Activated CD4-positive, alpha-beta memory T cell treated with anti-CD3 and anti-CD28 coated beads for 36 hours (primary cell): ENCODE measurements around the gene BTBD17. TPM values are rescaled to one million over a fixed set of nuclear protein-coding genes. Genes with fewer than 3 reads are reported as not detected.
"Not testable (repeated sequence)": the region's sequence is repeated elsewhere in the genome, so short reads cannot be mapped to it uniquely, and the experiment has no call there.

Source experiments
- CTCF ChIA-PET: fragments of 350-600 bp; sonication (Branson Sonifier 250); formaldehyde crosslinking; loops from one replicate; lab custom pipeline; 2021; ENCODE audit warnings: antibody characterized with exemption, inconsistent platforms; lab: Charles Lee
- POLR2A ChIA-PET: fragments of 350-600 bp; sonication (Branson Sonifier 250); formaldehyde crosslinking; loops from one replicate; lab custom pipeline; 2021; ENCODE audit warnings: antibody characterized with exemption; lab: Charles Lee
- DNase-seq: peaks from one replicate; pipeline ENCODE4 v3.0.0-alpha.2; 2020
- H3K27ac Mint-ChIP-seq: one replicate; pipeline ENCODE4 v1.8.0; 2021; ENCODE audit warnings: mixed read lengths
- H3K27me3 Mint-ChIP-seq: one replicate; pipeline ENCODE4 v1.8.0; 2021; ENCODE audit warnings: mixed read lengths
- H3K36me3 Mint-ChIP-seq: one replicate; pipeline ENCODE4 v1.8.0; 2021; ENCODE audit warnings: mixed read lengths
- H3K4me1 Mint-ChIP-seq: one replicate; pipeline ENCODE4 v1.8.0; 2021; ENCODE audit warnings: low read depth, mixed read lengths
- H3K4me3 Mint-ChIP-seq: one replicate; pipeline ENCODE4 v1.8.0; 2021; ENCODE audit warnings: mild to moderate bottlenecking, mixed read lengths
- H3K9me3 Mint-ChIP-seq: one replicate; pipeline ENCODE4 v1.8.0; 2021; ENCODE audit warnings: mixed read lengths
- intact Hi-C: fragments of 100-400 bp; cut with micrococcal nuclease; formaldehyde crosslinking; loops from one replicate; pipeline ENCODE4 v1.15.1; 2023
- total RNA-seq, 2 experiments: library from RNA; stranded (reverse); gene quantifications; one replicate each; pipeline ENCODE4 v1.2.3, GENCODE V29; 2021

The BTBD17 gene, protein sequence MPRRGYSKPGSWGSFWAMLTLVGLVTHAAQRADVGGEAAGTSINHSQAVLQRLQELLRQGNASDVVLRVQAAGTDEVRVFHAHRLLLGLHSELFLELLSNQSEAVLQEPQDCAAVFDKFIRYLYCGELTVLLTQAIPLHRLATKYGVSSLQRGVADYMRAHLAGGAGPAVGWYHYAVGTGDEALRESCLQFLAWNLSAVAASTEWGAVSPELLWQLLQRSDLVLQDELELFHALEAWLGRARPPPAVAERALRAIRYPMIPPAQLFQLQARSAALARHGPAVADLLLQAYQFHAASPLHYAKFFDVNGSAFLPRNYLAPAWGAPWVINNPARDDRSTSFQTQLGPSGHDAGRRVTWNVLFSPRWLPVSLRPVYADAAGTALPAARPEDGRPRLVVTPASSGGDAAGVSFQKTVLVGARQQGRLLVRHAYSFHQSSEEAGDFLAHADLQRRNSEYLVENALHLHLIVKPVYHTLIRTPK
- not detected for total RNA-seq

DNA sequence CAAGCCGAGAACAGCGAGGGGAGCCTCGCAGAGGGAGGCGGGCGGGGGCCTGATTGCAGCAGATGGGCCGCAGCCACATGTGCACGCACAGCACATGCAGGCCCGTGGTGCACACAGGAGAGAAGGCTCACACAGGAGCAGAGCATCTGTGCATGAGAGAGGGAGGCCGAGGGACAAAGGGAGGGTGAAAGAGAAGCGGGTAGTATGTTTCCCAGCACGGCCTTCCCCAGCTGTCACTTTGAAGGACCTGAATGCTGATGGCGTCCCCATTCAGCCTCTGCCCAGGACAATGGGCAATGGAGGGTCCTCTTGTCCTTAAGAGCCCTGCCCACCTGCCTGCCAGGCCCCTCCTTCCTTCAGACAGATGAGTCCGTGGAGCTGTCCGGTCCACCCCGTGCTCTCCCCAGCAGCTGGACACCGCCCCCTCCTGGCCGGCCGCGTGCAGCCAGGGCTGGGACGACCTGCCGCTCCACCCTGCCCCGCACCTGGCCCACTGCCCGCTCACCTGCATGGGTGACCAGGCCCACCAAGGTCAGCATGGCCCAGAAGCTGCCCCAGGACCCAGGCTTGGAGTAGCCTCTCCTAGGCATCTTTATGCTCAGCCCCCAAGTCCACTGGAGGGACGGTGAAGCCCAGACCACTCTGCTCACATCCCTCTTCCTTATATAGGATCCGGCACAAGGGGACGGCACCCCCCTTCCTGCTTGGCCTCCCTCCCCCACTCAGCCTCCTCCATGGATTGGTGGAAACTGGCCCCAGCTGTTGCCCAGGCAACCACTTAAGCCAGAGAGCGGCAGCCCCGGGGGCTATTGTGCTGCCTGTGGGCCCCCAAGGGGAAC lies at the start of gene BTBD17:
BTBD17 (minus strand) TSS at position 639 of the 839 bp plus-strand sequence; CDS start at position 590, 49 bp downstream.
- peak; percentile 63 for DNase-seq
- Mint-ChIP-seq H3K9me3 (no peaks in the 10 kb centered on the region), H3K4me1 (peaks cover 2% of the 10 kb centered on the region), H3K27me3 (peaks cover 23% of the 10 kb centered on the region), H3K4me3 (no peak within 1 kb of the TSS), H3K36me3 (no peaks in the 10 kb centered on the region), H3K27ac (no peak within 1 kb of the TSS)
- ChIA-PET CTCF (interaction anchor here (0.9 to 5.8 kb wide), 18 partner anchors 8 to 169 kb away, joined by 3 to 32 read pairs (median 5); partner anchors contain the start of genes GPR142 and TTYH2), POLR2A (no interaction called here)
- intact Hi-C loops = no loop called here

DNA sequence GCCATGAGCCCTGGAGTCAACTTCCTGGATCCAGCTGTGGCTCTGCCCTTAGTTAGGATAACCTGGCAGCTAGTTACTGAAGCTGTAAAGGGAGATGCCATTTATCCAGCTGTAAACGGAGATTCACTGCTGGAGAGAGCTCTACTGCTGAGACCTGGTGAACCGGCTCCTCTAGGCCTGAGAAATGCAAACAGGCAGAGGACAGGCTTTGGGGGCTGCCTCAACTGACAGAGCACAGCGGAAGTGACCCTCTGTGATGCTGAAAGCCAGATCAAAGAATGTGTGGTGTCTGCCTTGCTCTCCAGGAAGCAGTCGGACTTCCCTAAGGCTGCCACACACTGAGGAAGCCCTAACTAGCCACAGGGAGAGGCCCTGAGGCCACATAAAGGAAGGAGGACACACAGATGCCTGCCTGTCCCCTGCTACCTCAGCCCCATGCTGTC lies 48.4 kb upstream of the BTBD17 start:
- H3K9me3 Mint-ChIP-seq = no peaks in the 10 kb centered on the region
- ChIA-PET POLR2A (no interaction called here), CTCF (interaction anchor here (1.1 kb wide), 1 partner anchor 31 kb away, joined by 3 read pairs; no protein-coding TSS in a partner anchor)
- intact Hi-C loops = no loop called here
- no peak overlapping the region for H3K4me3 Mint-ChIP-seq
- H3K27me3 Mint-ChIP-seq = peaks cover 2% of the 10 kb centered on the region
- no peaks in the 10 kb centered on the region for H3K4me1 Mint-ChIP-seq
- H3K27ac Mint-ChIP-seq = no peak overlapping the region
- no peak for DNase-seq
- no peaks in the 10 kb centered on the region for H3K36me3 Mint-ChIP-seq

DNA sequence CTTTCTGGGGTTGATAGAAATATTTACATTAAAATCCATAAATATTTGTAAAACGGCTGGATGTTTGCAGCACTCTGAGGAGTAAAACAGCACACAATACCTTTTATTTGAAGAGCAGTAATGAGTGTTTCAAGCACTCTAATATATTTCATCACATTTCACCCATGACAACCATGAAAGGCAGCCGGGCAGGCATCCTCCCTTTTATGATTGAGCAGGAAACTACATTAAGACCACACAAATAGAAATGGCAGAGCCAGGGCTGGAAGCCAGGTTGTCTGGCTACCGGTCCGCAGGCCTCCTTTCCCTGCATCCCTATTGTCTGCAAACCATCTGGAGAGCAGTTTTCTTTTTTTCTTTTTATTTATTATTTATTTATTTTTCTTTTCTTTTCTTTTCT lies 47.1 kb upstream of the BTBD17 start:
- H3K27ac Mint-ChIP-seq = no peak overlapping the region
- no peak for DNase-seq
- no peaks in the 10 kb centered on the region for H3K9me3 Mint-ChIP-seq
- ChIA-PET POLR2A (no interaction called here), CTCF (interaction anchor here (1.4 kb wide), 1 partner anchor 49 kb away, joined by 4 read pairs; no protein-coding TSS in a partner anchor)
- no peak overlapping the region for H3K4me3 Mint-ChIP-seq
- intact Hi-C loops = no loop called here
- no peaks in the 10 kb centered on the region for H3K36me3 Mint-ChIP-seq
- no peaks in the 10 kb centered on the region for H3K4me1 Mint-ChIP-seq
- H3K27me3 Mint-ChIP-seq = peaks cover 3% of the 10 kb centered on the region

DNA sequence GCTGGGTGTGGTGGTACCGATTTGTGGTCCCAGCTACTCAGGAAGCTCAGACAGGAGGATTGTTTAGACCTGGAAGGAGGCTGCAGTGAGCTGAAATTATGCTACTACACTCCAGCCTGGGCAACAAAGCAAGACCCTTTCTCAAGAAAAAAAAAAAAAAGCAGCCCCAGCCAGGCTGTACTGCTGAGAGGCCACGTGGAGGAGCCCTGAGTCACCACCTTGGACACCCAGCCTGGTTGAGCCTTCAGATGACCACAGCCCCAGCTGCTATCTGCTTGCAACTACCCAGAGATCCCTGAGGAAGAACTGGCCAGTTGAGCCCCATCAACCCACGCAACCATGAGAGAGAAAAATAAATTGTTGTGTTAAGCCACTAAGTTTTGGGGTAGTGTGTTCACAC lies 46.6 kb upstream of the BTBD17 start:
- ChIA-PET CTCF (interaction anchor here (1.4 kb wide), 2 partner anchors 40 to 49 kb away, joined by 3 to 4 read pairs; no protein-coding TSS in a partner anchor), POLR2A (no interaction called here)
- no peak overlapping the region for H3K4me3 Mint-ChIP-seq
- DNase-seq = no peak
- H3K27me3 Mint-ChIP-seq = peaks cover 3% of the 10 kb centered on the region
- H3K36me3 Mint-ChIP-seq = no peaks in the 10 kb centered on the region
- intact Hi-C loops = no loop called here
- H3K27ac Mint-ChIP-seq = no peak overlapping the region
- no peaks in the 10 kb centered on the region for H3K4me1 Mint-ChIP-seq
- H3K9me3 Mint-ChIP-seq = no peaks in the 10 kb centered on the region

DNA sequence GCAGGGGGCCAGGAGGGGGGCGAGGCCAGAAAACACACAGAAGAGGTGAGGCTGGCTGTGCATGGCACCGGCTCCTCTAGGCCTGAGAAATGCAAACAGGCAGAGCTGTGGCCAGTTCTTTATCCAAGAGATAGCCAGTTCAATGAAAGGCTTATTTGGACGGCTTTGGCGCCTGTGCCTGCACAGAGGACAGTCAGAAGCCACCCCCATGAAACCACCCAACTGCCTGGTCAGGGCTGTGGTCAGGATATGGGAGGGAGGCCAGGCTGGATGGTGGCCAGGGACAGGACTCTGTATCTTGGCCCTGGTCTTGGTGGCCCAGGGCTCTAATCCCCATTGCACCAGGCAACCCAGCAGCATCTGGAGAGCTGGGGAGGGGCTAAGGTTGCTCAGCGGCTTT lies 45.7 kb upstream of the BTBD17 start:
- ChIA-PET CTCF (interaction anchor here (1.4 kb wide), 1 partner anchor 39 kb away, joined by 3 read pairs; no protein-coding TSS in a partner anchor), POLR2A (no interaction called here)
- Mint-ChIP-seq H3K36me3 (no peaks in the 10 kb centered on the region), H3K4me1 (no peaks in the 10 kb centered on the region), H3K27ac (no peak overlapping the region), H3K4me3 (no peak overlapping the region), H3K9me3 (no peaks in the 10 kb centered on the region), H3K27me3 (peaks cover 3% of the 10 kb centered on the region)
- no peak for DNase-seq
- intact Hi-C loops = no loop called here

DNA sequence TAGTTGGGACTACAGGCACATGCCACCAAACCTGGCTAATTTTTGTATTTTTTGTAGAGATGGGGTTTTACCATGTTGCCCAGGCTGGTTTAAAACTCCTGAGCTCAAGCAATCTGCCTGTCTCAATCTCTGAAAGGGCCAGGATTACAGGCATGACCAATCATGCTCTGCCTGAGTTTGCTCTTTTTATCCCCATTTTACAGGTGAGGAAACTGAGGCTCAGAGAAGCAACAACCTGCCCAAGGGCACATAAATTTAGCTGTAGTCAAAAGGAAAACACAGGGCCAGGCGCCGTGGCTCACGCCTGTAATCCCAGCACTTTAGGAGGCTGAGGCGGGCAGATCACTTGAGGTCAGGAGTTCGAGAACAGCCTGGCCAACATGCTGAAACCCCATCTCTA lies 43.6 kb upstream of the BTBD17 start:
- POLR2A ChIA-PET, H3K9me3 Mint-ChIP-seq, DNase-seq, H3K36me3 Mint-ChIP-seq, H3K27ac Mint-ChIP-seq, H3K4me3 Mint-ChIP-seq, H3K4me1 Mint-ChIP-seq, H3K27me3 Mint-ChIP-seq, intact Hi-C loops: not testable (repeated sequence)
- CTCF ChIA-PET = interaction anchor here (1.5 kb wide), 1 partner anchor 26 kb away, joined by 4 read pairs; no protein-coding TSS in a partner anchor

DNA sequence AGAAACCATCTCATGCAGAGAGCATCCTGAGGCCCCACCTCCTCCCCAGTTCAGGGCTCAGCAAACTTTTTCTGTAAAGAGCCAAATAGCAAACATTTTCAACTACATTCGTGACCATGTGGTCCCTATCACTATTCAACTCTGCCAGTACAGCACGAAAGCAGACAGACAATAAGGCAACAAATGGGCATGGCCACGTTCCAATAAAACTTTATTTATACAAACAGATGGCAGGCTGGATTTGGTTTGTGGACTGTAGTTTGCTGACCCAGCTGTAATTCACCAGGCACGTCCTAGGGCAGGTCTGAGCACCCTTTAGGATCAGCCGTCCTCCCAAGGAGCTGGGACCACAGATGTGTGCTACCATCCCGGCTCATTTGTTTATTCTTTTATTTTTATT lies 43.1 kb upstream of the BTBD17 start:
- CTCF ChIA-PET = interaction anchor here (1.5 kb wide), 1 partner anchor 26 kb away, joined by 4 read pairs; no protein-coding TSS in a partner anchor

DNA sequence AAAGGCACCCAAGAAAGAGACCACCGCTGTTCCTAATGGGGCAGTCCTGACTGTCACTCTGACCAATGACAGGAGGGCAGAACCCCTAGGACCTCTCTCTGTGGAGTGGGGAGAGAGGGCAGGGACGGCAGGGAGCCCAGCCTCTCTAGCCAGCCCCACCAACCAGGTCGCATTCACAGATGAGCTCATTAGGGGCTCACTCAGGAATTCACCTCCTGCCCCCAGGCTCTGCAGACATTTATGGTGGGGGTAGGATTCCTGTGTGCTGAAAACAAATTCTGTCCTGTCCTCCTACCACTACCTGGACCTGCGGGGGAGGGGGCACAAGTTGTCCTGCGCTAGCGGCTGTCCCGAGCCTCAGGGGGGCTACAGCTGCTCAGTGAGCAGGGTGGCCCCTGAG lies 42.5 kb upstream of the BTBD17 start:
- no peaks in the 10 kb centered on the region for H3K9me3 Mint-ChIP-seq
- POLR2A ChIA-PET = no interaction called here

More for the DNA sequence above, 43.1 kb upstream of the BTBD17 start:
- Mint-ChIP-seq H3K4me3 (no peak overlapping the region), H3K27me3 (peaks cover 2% of the 10 kb centered on the region), H3K27ac (no peak overlapping the region), H3K9me3 (no peaks in the 10 kb centered on the region), H3K4me1 (no peaks in the 10 kb centered on the region), H3K36me3 (no peaks in the 10 kb centered on the region)
- POLR2A ChIA-PET = no interaction called here
- intact Hi-C loops = no loop called here
- no peak for DNase-seq

DNA sequence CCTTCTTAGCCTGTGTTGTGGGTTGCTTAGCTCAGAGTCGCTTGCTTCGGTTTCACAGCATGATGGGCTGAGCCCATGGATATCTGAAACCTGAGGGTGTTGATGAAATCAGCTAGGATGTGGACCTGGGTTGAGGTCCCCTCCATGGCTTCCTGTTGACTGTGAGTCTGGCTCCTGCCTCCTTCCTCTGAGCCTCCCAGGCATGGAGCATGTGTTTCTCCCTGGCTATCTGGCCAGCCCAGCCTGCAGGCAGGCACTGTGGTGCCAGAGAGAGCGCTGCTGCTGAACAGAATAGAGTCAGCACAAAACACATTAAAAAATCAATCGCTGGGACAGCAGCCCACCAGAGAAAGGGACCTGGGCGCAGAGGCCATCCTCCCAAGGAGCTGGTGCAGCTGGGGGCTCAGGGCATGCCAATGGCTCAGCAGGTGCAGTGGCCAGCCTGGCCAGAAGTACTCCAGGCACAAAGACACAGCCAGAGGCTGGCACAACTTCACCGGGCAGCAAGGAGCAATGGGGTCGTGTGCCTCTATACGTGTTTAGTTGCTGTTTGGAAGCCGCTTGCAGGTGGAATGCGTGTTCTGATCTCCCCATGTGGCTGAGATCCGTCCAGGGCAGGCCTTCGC lies 42.0 kb upstream of the BTBD17 start:
- POLR2A ChIA-PET = no interaction called here
- Mint-ChIP-seq H3K9me3 (no peaks in the 10 kb centered on the region), H3K4me1 (no peaks in the 10 kb centered on the region), H3K27me3 (peaks cover 4% of the 10 kb centered on the region), H3K4me3 (no peak overlapping the region), H3K27ac (no peak overlapping the region), H3K36me3 (no peaks in the 10 kb centered on the region)
- DNase-seq = no peak
- CTCF ChIA-PET = interaction anchor here (1.1 to 3.1 kb wide), 2 partner anchors 24 to 54 kb away, joined by 3 to 9 read pairs; no protein-coding TSS in a partner anchor
- intact Hi-C loops = no loop called here

More for the DNA sequence above, 42.5 kb upstream of the BTBD17 start:
- CTCF ChIA-PET = interaction anchor here (1.5 to 3.1 kb wide), 2 partner anchors 25 kb away, joined by 4 to 9 read pairs; no protein-coding TSS in a partner anchor
- H3K36me3 Mint-ChIP-seq = no peaks in the 10 kb centered on the region
- no peaks in the 10 kb centered on the region for H3K4me1 Mint-ChIP-seq
- no peak overlapping the region for H3K27ac Mint-ChIP-seq
- intact Hi-C loops = no loop called here
- no peak overlapping the region for H3K4me3 Mint-ChIP-seq
- peaks cover 2% of the 10 kb centered on the region for H3K27me3 Mint-ChIP-seq
- no peak for DNase-seq

DNA sequence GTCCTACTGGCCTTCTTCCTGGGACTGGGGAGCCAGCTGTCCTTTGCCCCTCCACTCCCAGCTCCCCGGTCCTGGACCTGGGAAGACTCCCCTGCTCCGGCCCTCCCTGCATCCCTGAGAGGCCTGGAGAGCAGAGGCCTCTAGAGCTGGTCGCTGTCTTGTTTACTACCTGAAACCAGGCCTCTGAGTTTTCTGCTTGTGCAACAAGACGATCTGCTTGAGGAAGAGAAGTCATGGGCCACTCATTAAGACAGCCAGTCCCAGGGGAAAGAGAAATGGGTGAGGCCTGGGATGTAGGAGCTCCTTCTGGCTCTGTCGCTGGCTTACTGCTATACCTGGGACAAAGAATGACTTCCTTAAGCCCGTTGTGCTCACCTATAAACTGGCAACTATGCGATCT lies 40.4 kb upstream of the BTBD17 start:
- Mint-ChIP-seq H3K27me3 (peaks cover 4% of the 10 kb centered on the region), H3K36me3 (no peaks in the 10 kb centered on the region), H3K4me3 (no peak overlapping the region), H3K9me3 (no peaks in the 10 kb centered on the region), H3K27ac (no peak overlapping the region), H3K4me1 (no peaks in the 10 kb centered on the region)
- intact Hi-C loops = no loop called here
- ChIA-PET POLR2A (no interaction called here), CTCF (interaction anchor here (3.1 kb wide), 1 partner anchor 23 kb away, joined by 9 read pairs; no protein-coding TSS in a partner anchor)
- no peak for DNase-seq

DNA sequence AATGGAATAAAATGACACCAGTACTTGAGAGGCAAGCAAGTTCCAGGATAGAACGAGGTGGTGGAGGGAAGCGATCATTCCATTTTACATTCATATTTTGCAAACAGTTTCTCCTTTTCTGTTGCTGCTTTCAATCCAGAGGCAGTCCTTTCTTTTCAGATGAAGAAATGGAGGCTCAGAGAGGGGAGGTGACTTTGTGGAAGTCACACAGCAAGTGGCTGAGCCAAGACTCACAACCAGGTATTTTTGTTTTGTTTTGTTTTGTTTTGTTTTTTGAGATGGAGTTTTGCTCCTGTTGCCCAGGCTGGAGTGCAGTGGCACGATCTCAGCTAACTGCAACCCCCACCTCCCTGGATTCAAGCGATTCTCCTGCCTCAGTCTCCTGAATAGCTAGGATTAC lies 34.9 kb upstream of the BTBD17 start:
- ChIA-PET POLR2A (no interaction called here), CTCF (no interaction called here)
- Mint-ChIP-seq H3K4me1 (no peaks in the 10 kb centered on the region), H3K4me3 (no peak overlapping the region), H3K36me3 (no peaks in the 10 kb centered on the region), H3K9me3 (no peaks in the 10 kb centered on the region), H3K27me3 (peaks cover 2% of the 10 kb centered on the region), H3K27ac (peak overlapping the region; percentile 40)
- DNase-seq = no peak
- intact Hi-C loops = no loop called here
